HG02852 (cell line): ENCODE data around the gene GPR17.

Source experiments
- ATAC-seq: cut with Tn5 transposase; IDR thresholded peaks from one replicate; pipeline ENCODE4 v1.9.1; 2021; ENCODE audit warnings: mild to moderate bottlenecking, moderate library complexity; ENCODE audit not compliant: unreplicated experiment

The GPR17 gene

GRCh38 chr2:127652786-127653357 is 6.9 kb downstream of the GPR17 start:
- ATAC-seq, result no peak

GRCh38 chr2:127653421-127654083 is 7.6 kb downstream of the GPR17 start:
- ATAC-seq, result no peak

- no peak for ATAC-seq
Measured at GRCh38 chr2:127654084-127654837, 8.3 kb downstream of the GPR17 start.

- ATAC-seq, result no peak
Measured at GRCh38 chr2:127654838-127655175, 8.9 kb downstream of the GPR17 start.

GRCh38 chr2:127655209-127656073 is 9.5 kb downstream of the GPR17 start:
- no peak for ATAC-seq

- ATAC-seq, result no peak
Measured at GRCh38 chr2:127656569-127657231, 10.7 kb downstream of the GPR17 start.

GRCh38 chr2:127657232-127657595 is 11.3 kb downstream of the GPR17 start:
- no peak for ATAC-seq

- ATAC-seq, result no peak
Measured at GRCh38 chr2:127658146-127658545, 12.2 kb downstream of the GPR17 start.

- no peak for ATAC-seq
Measured at GRCh38 chr2:127658641-127659407, 12.9 kb downstream of the GPR17 start.

- ATAC-seq, result no peak
Measured at GRCh38 chr2:127659408-127660290, 13.7 kb downstream of the GPR17 start.

GRCh38 chr2:127660291-127660578 is 14.3 kb downstream of the GPR17 start:
- ATAC-seq, result no peak

GRCh38 chr2:127661072-127661649 is 15.2 kb downstream of the GPR17 start:
- ATAC-seq, result no peak

GRCh38 chr2:127661949-127662510 is 16.1 kb downstream of the GPR17 start:
- ATAC-seq, result no peak

- ATAC-seq, result no peak
Measured at GRCh38 chr2:127662937-127663565, 17.1 kb downstream of the GPR17 start.

GRCh38 chr2:127663566-127664064 is 17.7 kb downstream of the GPR17 start:
- ATAC-seq, result no peak

- no peak for ATAC-seq
Measured at GRCh38 chr2:127664065-127664894, 18.3 kb downstream of the GPR17 start.

- no peak for ATAC-seq
Measured at GRCh38 chr2:127664895-127665225, 18.9 kb downstream of the GPR17 start.
